ENCODE data around the gene IQCH. TPM values are rescaled to one million over a fixed set of nuclear protein-coding genes. Genes with fewer than 3 reads are reported as not detected.

The IQCH gene
- total RNA-seq, 2 donors from 2014 or later, result 0.52 to 0.83 TPM

GRCh38 chr15:67512140-67512539 is 257.6 kb downstream of the IQCH start:
- H3K27ac ChIP-seq, result no peak overlapping the region
- no peaks in the 10 kb centered on the region for H3K9me3 ChIP-seq
- no peak for TF ChIP-seq CTCF (IDR thresholded peaks at IDR 0.05)
- no peak for DNase-seq (ENCODE audit: low spot score)
- H3K4me3 ChIP-seq, result no peak overlapping the region
- no peaks in the 10 kb centered on the region for H3K4me1 ChIP-seq
- no peaks in the 10 kb centered on the region for H3K27me3 ChIP-seq
- peaks cover 36% of the 10 kb centered on the region for H3K36me3 ChIP-seq

GRCh38 chr15:67512933-67513714 is 258.5 kb downstream of the IQCH start:
- Histone ChIP-seq H3K9me3 (no peaks in the 10 kb centered on the region), H3K27ac (no peak overlapping the region), H3K36me3 (peaks cover 36% of the 10 kb centered on the region), H3K27me3 (no peaks in the 10 kb centered on the region), H3K4me1 (no peaks in the 10 kb centered on the region), H3K4me3 (no peak overlapping the region)
- no peak for DNase-seq (ENCODE audit: low spot score)
- no peak for TF ChIP-seq CTCF (IDR thresholded peaks at IDR 0.05)

GRCh38 chr15:67515090-67515489 is 260.5 kb downstream of the IQCH start:
- Histone ChIP-seq H3K4me3 (no peak overlapping the region), H3K27ac (no peak overlapping the region), H3K9me3 (no peaks in the 10 kb centered on the region), H3K4me1 (peaks cover 0 to 2% of the 10 kb centered on the region in 2 donors), H3K27me3 (no peaks in the 10 kb centered on the region), H3K36me3 (peaks cover 33% of the 10 kb centered on the region)
- no peak for DNase-seq (ENCODE audit: low spot score)
- TF ChIP-seq CTCF (IDR thresholded peaks at IDR 0.05), result no peak

GRCh38 chr15:67515557-67515956 is 261.0 kb downstream of the IQCH start:
- no peak overlapping the region for H3K4me3 ChIP-seq
- H3K36me3 ChIP-seq, result peaks cover 30% of the 10 kb centered on the region
- no peak for DNase-seq (ENCODE audit: low spot score)
- H3K27me3 ChIP-seq, result no peaks in the 10 kb centered on the region
- no peaks in the 10 kb centered on the region for H3K9me3 ChIP-seq
- TF ChIP-seq CTCF (IDR thresholded peaks at IDR 0.05), result no peak
- H3K27ac ChIP-seq, result no peak overlapping the region
- peaks cover 0 to 7% of the 10 kb centered on the region in 2 donors for H3K4me1 ChIP-seq

- H3K4me1 ChIP-seq, result peaks cover 0 to 31% of the 10 kb centered on the region in 2 donors
- no peak for DNase-seq (ENCODE audit: low spot score)
Observed at GRCh38 chr15:67520321-67521028, 265.9 kb downstream of the IQCH start.

More at GRCh38 chr15:67520321-67521028, 265.9 kb downstream of the IQCH start:
- TF ChIP-seq CTCF (IDR thresholded peaks at IDR 0.05), result no peak
- H3K27me3 ChIP-seq, result no peaks in the 10 kb centered on the region
- no peaks in the 10 kb centered on the region for H3K9me3 ChIP-seq
- H3K27ac ChIP-seq, result peak overlapping the region; percentile 97 to 98
- peak overlapping the region; percentile 73 to 90 for H3K4me3 ChIP-seq
- no peaks in the 10 kb centered on the region for H3K36me3 ChIP-seq

All from right atrium auricular region (tissue), 2 donors.